ENCODE data around the gene CD52. TPM values are rescaled to one million over a fixed set of nuclear protein-coding genes. Genes with fewer than 3 reads are reported as not detected.

The CD52 gene
- total and polyA plus RNA-seq, 10 donors: 206 to 3,726 (median 316) TPM

DNA sequence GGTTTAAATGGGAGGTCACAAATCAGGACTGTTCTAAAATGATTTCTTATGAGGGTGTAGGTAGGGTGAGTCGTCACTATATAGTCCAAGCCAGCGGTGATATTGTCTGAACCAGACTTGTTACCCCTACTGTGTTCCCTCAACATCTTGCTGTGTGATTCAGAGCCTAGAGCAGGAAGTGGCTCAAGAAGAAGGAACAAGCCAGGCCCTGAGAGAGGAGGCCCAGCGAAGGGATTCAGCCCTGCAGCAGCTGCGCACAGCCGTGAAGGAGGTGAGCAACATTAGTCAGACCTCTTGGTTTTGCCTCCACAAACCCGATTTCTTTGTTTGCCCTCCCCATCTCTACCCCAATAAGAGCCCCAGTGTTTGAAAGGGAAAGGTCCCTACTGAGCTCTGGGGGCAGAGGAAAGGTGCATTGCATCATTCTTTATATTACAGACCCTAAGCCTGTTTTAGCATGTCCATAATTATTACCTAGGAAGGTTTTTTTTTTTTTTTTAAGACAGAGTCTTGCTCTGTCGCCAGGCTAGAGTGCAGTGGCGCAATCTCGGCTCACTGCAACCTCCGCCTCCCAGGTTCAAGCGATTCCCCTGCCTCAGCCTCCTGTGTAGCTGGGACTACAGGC is 42.8 kb upstream of the CD52 start:
- Histone ChIP-seq H3K9me3 (no peaks in the 10 kb centered on the region), H3K36me3 (peaks cover 0 to 51% (median 10%) of the 10 kb centered on the region in 6 donors), H3K4me3 (peak overlapping the region in 1 of 8 donors; percentile 2), H3K27ac (peak overlapping the region; percentile 70 to 99 (median 90)), H3K27me3 (replicated peaks in 1 of 7) (no peaks in the 10 kb centered on the region), H3K4me1 (peaks cover 32 to 57% (median 55%) of the 10 kb centered on the region in 6 donors)
- intact Hi-C loops (cut with DNase I; ENCODE audit: low total_unique reads): no loop called here
- DNase-seq: peak; percentile 82
- TF ChIP-seq POLR2AphosphoS5 (IDR thresholded peaks at IDR 0.05) (peak in 1 of 3 donors; percentile 18), POLR2A (IDR thresholded peaks at IDR 0.05) (no peak)
- TF ChIP-seq, protein P1, sequence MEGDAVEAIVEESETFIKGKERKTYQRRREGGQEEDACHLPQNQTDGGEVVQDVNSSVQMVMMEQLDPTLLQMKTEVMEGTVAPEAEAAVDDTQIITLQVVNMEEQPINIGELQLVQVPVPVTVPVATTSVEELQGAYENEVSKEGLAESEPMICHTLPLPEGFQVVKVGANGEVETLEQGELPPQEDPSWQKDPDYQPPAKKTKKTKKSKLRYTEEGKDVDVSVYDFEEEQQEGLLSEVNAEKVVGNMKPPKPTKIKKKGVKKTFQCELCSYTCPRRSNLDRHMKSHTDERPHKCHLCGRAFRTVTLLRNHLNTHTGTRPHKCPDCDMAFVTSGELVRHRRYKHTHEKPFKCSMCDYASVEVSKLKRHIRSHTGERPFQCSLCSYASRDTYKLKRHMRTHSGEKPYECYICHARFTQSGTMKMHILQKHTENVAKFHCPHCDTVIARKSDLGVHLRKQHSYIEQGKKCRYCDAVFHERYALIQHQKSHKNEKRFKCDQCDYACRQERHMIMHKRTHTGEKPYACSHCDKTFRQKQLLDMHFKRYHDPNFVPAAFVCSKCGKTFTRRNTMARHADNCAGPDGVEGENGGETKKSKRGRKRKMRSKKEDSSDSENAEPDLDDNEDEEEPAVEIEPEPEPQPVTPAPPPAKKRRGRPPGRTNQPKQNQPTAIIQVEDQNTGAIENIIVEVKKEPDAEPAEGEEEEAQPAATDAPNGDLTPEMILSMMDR (IDR thresholded peaks at IDR 0.05 in 8 of 11, conservative IDR thresholded peaks at IDR 0.05 in 3 of 11): no peak
- WGBS, 5 donors: 51 to 72% (median 56%) methylated on average over 11 of the region's 11 CpGs

DNA sequence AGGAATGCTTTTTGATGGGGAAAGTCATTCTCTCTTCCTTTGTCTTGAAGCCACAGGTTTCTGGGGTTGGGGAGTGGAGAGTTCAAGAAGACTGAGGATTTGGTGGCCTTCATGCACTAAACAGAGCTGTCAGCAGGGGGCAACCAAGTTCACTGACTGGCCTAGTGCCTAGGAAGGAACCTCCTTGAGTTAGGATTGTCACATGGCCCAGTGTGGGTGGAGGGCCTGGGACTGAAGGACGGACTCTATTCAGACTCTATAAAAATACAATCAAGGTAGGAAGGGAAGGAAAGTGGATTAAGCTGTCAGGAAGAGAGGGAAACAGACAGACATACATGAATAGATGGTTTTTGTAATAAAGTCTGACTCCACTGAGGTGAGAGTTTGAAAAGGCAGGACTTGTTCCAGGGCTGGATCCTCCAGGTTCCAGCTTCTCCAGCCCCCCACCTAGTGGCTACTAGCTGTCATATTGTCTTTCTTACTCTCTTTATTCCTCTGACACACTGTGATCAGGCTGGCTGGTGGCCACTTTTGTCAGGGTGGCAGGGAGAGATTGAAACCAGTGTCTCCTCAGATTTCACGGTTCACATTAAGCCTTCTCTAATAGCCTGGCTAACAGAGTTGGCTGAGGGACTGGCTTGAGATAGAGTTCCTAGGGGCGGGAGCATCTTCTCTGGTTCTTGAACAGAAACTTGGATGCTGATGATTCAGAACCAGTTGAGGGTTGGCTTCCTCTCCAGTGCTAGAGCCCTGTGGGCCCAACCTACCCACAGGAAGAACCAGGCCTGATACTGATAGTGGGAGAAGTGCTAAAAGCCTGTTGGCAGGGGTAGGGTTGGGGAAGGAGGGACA is 42.0 kb upstream of the CD52 start:
- DNase-seq: peak; percentile 88
- intact Hi-C loops (cut with DNase I; ENCODE audit: low total_unique reads): no loop called here
- Histone ChIP-seq H3K4me1 (peaks cover 36 to 63% (median 60%) of the 10 kb centered on the region in 6 donors), H3K36me3 (peaks cover 0 to 46% (median 6%) of the 10 kb centered on the region in 6 donors), H3K27ac (peak overlapping the region; percentile 70 to 99 (median 90)), H3K4me3 (peak overlapping the region in 2 of 8 donors; percentile 1 to 2), H3K9me3 (no peaks in the 10 kb centered on the region), H3K27me3 (replicated peaks in 1 of 7) (no peaks in the 10 kb centered on the region)
- peak in 1 of 3 donors; percentile 77 for TF ChIP-seq POLR2AphosphoS5 (IDR thresholded peaks at IDR 0.05)
- no peak for TF ChIP-seq POLR2A (IDR thresholded peaks at IDR 0.05)
- TF ChIP-seq, protein P1 (IDR thresholded peaks at IDR 0.05 in 8 of 11, conservative IDR thresholded peaks at IDR 0.05 in 3 of 11): peak; percentile 72 to 97 (median 91)
- 10 to 33% (median 18%) methylated on average over 3 of the region's 3 CpGs for WGBS, 5 donors

DNA sequence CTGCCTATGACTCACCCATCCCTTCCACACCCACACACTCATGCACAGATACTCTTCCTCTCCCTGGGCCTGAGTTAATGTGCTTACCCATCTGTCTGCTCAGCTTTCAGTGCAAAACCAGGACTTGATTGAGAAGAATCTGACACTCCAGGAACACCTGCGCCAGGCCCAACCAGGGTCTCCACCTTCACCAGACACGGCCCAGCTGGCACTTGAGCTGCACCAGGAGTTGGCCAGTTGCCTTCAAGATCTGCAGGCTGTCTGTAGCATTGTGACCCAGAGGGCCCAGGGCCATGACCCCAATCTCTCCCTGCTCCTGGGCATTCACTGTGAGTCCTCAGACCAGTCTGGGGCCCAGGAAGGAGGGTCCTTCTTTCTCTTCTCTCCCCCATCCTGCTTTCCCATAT is 41.3 kb upstream of the CD52 start:
- WGBS, 5 donors: 53 to 79% (median 73%) methylated on average over 2 of the region's 2 CpGs
- TF ChIP-seq POLR2AphosphoS5 (IDR thresholded peaks at IDR 0.05): no peak
- TF ChIP-seq POLR2A (IDR thresholded peaks at IDR 0.05): no peak
- TF ChIP-seq, protein P1 (IDR thresholded peaks at IDR 0.05 in 8 of 11, conservative IDR thresholded peaks at IDR 0.05 in 3 of 11): no peak
- H3K4me3 ChIP-seq: peak overlapping the region in 1 of 8 donors; percentile 2
- H3K27me3 ChIP-seq (replicated peaks in 1 of 7): no peaks in the 10 kb centered on the region
- DNase-seq: peak; percentile 76
- no peaks in the 10 kb centered on the region for H3K9me3 ChIP-seq
- peaks cover 0 to 46% (median 6%) of the 10 kb centered on the region in 6 donors for H3K36me3 ChIP-seq
- H3K27ac ChIP-seq: peak overlapping the region; percentile 70 to 99 (median 90)
- H3K4me1 ChIP-seq: peaks cover 42 to 70% (median 67%) of the 10 kb centered on the region in 6 donors
- intact Hi-C loops (cut with DNase I; ENCODE audit: low total_unique reads): no loop called here

DNA sequence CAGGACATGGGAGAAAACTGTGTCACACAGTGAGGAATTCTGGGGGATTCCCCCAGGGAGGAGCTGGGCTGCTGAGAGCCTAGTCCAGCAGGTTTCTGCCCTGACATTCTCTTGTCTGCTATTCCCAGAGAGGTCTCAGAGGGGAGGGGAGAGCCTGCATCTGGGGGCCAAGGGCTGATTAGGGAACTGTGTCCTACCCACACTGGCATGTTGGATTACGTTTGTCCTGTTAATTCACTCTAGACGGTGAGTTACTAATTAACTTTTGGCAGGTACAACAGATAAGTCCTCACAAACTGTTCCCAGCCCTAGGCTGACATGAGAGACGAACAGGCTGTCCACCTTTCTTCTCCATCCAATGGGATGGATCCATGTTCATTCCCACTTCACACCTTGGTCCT is 40.5 kb upstream of the CD52 start:
- WGBS, 5 donors: 85 to 95% (median 88%) methylated on average over 2 to 3 of the region's 3 CpGs
- Histone ChIP-seq H3K4me3 (no peak overlapping the region), H3K36me3 (peaks cover 0 to 46% (median 8%) of the 10 kb centered on the region in 6 donors), H3K4me1 (peaks cover 48 to 78% (median 74%) of the 10 kb centered on the region in 6 donors), H3K27me3 (replicated peaks in 1 of 7) (no peaks in the 10 kb centered on the region), H3K9me3 (no peaks in the 10 kb centered on the region), H3K27ac (peak overlapping the region in 6 of 8 donors; percentile 80 to 99 (median 96))
- TF ChIP-seq, protein P1 (IDR thresholded peaks at IDR 0.05 in 8 of 11, conservative IDR thresholded peaks at IDR 0.05 in 3 of 11): no peak
- TF ChIP-seq POLR2A (IDR thresholded peaks at IDR 0.05): no peak
- DNase-seq: no peak
- intact Hi-C loops (cut with DNase I; ENCODE audit: low total_unique reads): no loop called here

Data from spleen (tissue), 11 donors.